H1 (cell line): ENCODE measurements around the gene RRBP1. TPM values are rescaled to one million over a fixed set of nuclear protein-coding genes. Genes with fewer than 3 reads are reported as not detected.

Experiments used
- CTCF ChIA-PET: fragments of 300-600 bp; sonication (Branson Sonifier 250); formaldehyde crosslinking; loops from one replicate; lab custom pipeline; 2021; ENCODE audit not compliant: partially characterized antibody; lab: Charles Lee
- POLR2A ChIA-PET: fragments of 300-600 bp; sonication (Branson Sonifier 250); formaldehyde crosslinking; loops from one replicate; lab custom pipeline; 2021; ENCODE audit warnings: inconsistent platforms; ENCODE audit not compliant: partially characterized antibody; lab: Charles Lee
- DNase-seq, 2 experiments: peaks; one replicate each; pipeline versions ENCODE4 v3.0.0 to v3.0.0-alpha.2; 2010 to 2022; ENCODE audit warnings: low spot score in 2 of 2, low read depth in 1 of 2, mixed read lengths in 1 of 2
- FAIRE-seq: peaks from 2 replicates; lab custom pipeline; 2011; peaks lifted over from hg19 to GRCh38; lab: Jason Lieb, UNC
- H2AFZ ChIP-seq: 2 replicates; pipeline ENCODE4 v1.8.1; 2012; ENCODE audit warnings: low read length, inconsistent platforms
- H2AK5ac ChIP-seq: 2 replicates; pipeline ENCODE4 v1.6.1; 2013; ENCODE audit warnings: low read depth, low read length
- H2BK120ac ChIP-seq: replicated peaks from 2 replicates; pipeline ENCODE3; 2013; ENCODE audit warnings: low read depth, low read length, inconsistent platforms
- H2BK12ac ChIP-seq: 2 replicates; pipeline ENCODE4 v1.6.1; 2013; ENCODE audit warnings: low read depth, low read length
- H2BK15ac ChIP-seq: 2 replicates; pipeline ENCODE4 v1.6.1; 2013; ENCODE audit warnings: low read length
- H2BK20ac ChIP-seq: 2 replicates; pipeline ENCODE4 v1.6.1; 2013; ENCODE audit warnings: low read length
- H2BK5ac ChIP-seq: 2 replicates; pipeline ENCODE4 v1.6.1; 2013; ENCODE audit warnings: low read depth, low read length
- H3K14ac ChIP-seq: 2 replicates; pipeline ENCODE4 v1.6.1; 2013; ENCODE audit warnings: inconsistent platforms; ENCODE audit not compliant: insufficient read length
- H3K18ac ChIP-seq: 2 replicates; pipeline ENCODE4 v1.6.1; 2013; ENCODE audit warnings: low read length; ENCODE audit errors: extremely low read depth
- H3K23ac ChIP-seq: 2 replicates; pipeline ENCODE4 v1.6.1; 2013; ENCODE audit warnings: inconsistent platforms; ENCODE audit not compliant: insufficient read length
- H3K23me2 ChIP-seq: 2 replicates; pipeline ENCODE4 v1.6.1; 2013; ENCODE audit warnings: low read depth, low read length
- H3K27ac ChIP-seq: 2 replicates; pipeline ENCODE4 v1.6.1; 2011; ENCODE audit warnings: low read depth, low read length, inconsistent platforms
- H3K27me3 ChIP-seq, 4 experiments: replicated peaks in 1 of 4; 1 replicate in 1 of 4; 2 replicates in 3 of 4; pipeline versions ENCODE4 v1.6.1 to v1.8.1; 2011 to 2013; ENCODE audit warnings: low read length in 3 of 4, mild to moderate bottlenecking in 3 of 4, inconsistent platforms in 2 of 4, mixed read lengths in 2 of 4, moderate library complexity in 1 of 4; ENCODE audit not compliant: control insufficient read depth in 3 of 4, insufficient read depth in 3 of 4; ENCODE audit errors: extremely low read depth in 1 of 4
- H3K36me3 ChIP-seq, 4 experiments: 2 replicates each; pipeline versions ENCODE4 v1.6.1 to v1.8.1; 2011 to 2013; ENCODE audit warnings: mild to moderate bottlenecking in 4 of 4, low read length in 3 of 4, moderate library complexity in 2 of 4, control low read depth in 1 of 4, inconsistent platforms in 1 of 4; ENCODE audit not compliant: insufficient read depth in 4 of 4, control insufficient read depth in 2 of 4
- H3K4ac ChIP-seq: replicated peaks from 2 replicates; pipeline ENCODE3; 2013; ENCODE audit warnings: low read length, low read depth, mixed read lengths, inconsistent platforms; ENCODE audit not compliant: insufficient read length
- H3K4me1 ChIP-seq, 4 experiments: replicated peaks in 1 of 4; 1 replicate in 1 of 4; 2 replicates in 3 of 4; pipeline versions ENCODE4 v1.6.1 to v1.8.1; 2011 to 2013; ENCODE audit warnings: low read length in 3 of 4, inconsistent platforms in 2 of 4, mixed read lengths in 1 of 4; ENCODE audit not compliant: insufficient read depth in 4 of 4, control insufficient read depth in 3 of 4
- H3K4me2 ChIP-seq, 2 experiments: 2 replicates each; pipeline versions ENCODE4 v1.6.1 to v1.8.1; 2011 to 2013; ENCODE audit warnings: low read depth in 2 of 2, low read length in 2 of 2, control low read depth in 1 of 2, inconsistent platforms in 1 of 2, mild to moderate bottlenecking in 1 of 2; ENCODE audit not compliant: insufficient read depth in 1 of 2
- H3K4me3 ChIP-seq, 4 experiments: fragments of 200-600, 300-600 bp in 1 of 4; sonication (generic), shearing (Covaris generic), sonication (Bioruptor Twin) in 1 of 4; 2 replicates each; pipeline versions ENCODE4 v1.5.1 to v1.8.1; 2011 to 2016; ENCODE audit warnings: low read length in 4 of 4, low read depth in 3 of 4, control low read depth in 2 of 4, inconsistent platforms in 2 of 4, mild to moderate bottlenecking in 2 of 4, mixed read lengths in 1 of 4, moderate library complexity in 1 of 4; ENCODE audit not compliant: insufficient read depth in 2 of 4; ENCODE audit errors: extremely low read depth in 1 of 4
- H3K56ac ChIP-seq: replicated peaks from 2 replicates; pipeline ENCODE3; 2013; ENCODE audit warnings: low read depth, mild to moderate bottlenecking, mixed read lengths, low read length, inconsistent platforms; ENCODE audit not compliant: insufficient read length
- H3K79me1 ChIP-seq: 2 replicates; pipeline ENCODE4 v1.6.1; 2013; ENCODE audit warnings: low read depth, low read length, control low read depth
- H3K79me2 ChIP-seq, 2 experiments: 2 replicates each; pipeline versions ENCODE4 v1.6.1 to v1.8.1; 2012 to 2013; ENCODE audit warnings: low read length in 2 of 2, mild to moderate bottlenecking in 2 of 2, inconsistent platforms in 1 of 2; ENCODE audit not compliant: insufficient read depth in 2 of 2, control insufficient read depth in 1 of 2
- H3K9ac ChIP-seq, 4 experiments: replicated peaks in 1 of 4; 1 replicate in 1 of 4; 2 replicates in 3 of 4; pipeline versions ENCODE4 v1.6.1 to v1.8.1; 2011 to 2013; ENCODE audit warnings: low read depth in 3 of 4, low read length in 3 of 4, control low read depth in 2 of 4, mild to moderate bottlenecking in 2 of 4, moderate library complexity in 2 of 4, inconsistent platforms in 1 of 4; ENCODE audit errors: extremely low read depth in 1 of 4
- H3K9me3 ChIP-seq, 2 experiments: 2 replicates each; pipeline versions ENCODE4 v1.6.1 to v1.8.1; 2012 to 2013; ENCODE audit warnings: mild to moderate bottlenecking in 2 of 2, moderate library complexity in 2 of 2, control low read depth in 1 of 2, inconsistent platforms in 1 of 2, low read depth in 1 of 2, low read length in 1 of 2, mixed read lengths in 1 of 2; ENCODE audit not compliant: insufficient read depth in 2 of 2
- H4K20me1 ChIP-seq, 2 experiments: replicated peaks in 1 of 2; 2 replicates each; pipeline versions ENCODE3 to v1.8.1; 2011 to 2013; ENCODE audit warnings: inconsistent platforms in 2 of 2, low read length in 2 of 2, mild to moderate bottlenecking in 1 of 2; ENCODE audit not compliant: insufficient read depth in 2 of 2, control insufficient read depth in 1 of 2
- H4K5ac ChIP-seq: 2 replicates; pipeline ENCODE4 v1.6.1; 2013; ENCODE audit warnings: low read length, low read depth, mixed read lengths, inconsistent platforms; ENCODE audit not compliant: insufficient read length
- H4K8ac ChIP-seq: 2 replicates; pipeline ENCODE4 v1.8.0; 2013; ENCODE audit warnings: mild to moderate bottlenecking, moderate library complexity, low read length, inconsistent platforms; ENCODE audit not compliant: insufficient read depth; ENCODE audit errors: extremely low read depth
- H4K91ac ChIP-seq: replicated peaks from 2 replicates; pipeline ENCODE3; 2013; ENCODE audit warnings: low read length, mixed read lengths, inconsistent platforms; ENCODE audit not compliant: insufficient read length
- CTCF ChIP-seq, 3 experiments: IDR thresholded peaks; 1 replicate in 2 of 3; 2 replicates in 1 of 3; pipeline versions ENCODE4 v1.5.1 to v1.6.1; 2011; ENCODE audit warnings: low read length in 3 of 3, mild to moderate bottlenecking in 3 of 3, inconsistent platforms in 2 of 3, low read depth in 1 of 3, moderate library complexity in 1 of 3; ENCODE audit not compliant: insufficient read depth in 1 of 3; ENCODE audit errors: control extremely low read depth in 1 of 3
- EP300 ChIP-seq, 2 experiments: IDR thresholded peaks; 1 replicate in 1 of 2; 2 replicates in 1 of 2; pipeline ENCODE4 v1.6.1; 2011 to 2012; ENCODE audit warnings: low read depth in 2 of 2, low read length in 2 of 2, mild to moderate bottlenecking in 2 of 2, borderline replicate concordance in 1 of 2, inconsistent platforms in 1 of 2, moderate library complexity in 1 of 2
- WGBS, 2 experiments: shearing (Covaris generic) in 1 of 2; methylation state at CpG; one replicate each; pipeline versions ENCODE4 v1.1.6 to v1.1.7; 2013 to 2015; ENCODE audit warnings: low lambda C conversion rate in 2 of 2, mixed read lengths in 2 of 2, inconsistent platforms in 1 of 2, low coverage in 1 of 2, missing lambda C conversion rate in 1 of 2; ENCODE audit not compliant: insufficient replicate concordance in 2 of 2, insufficient coverage in 1 of 2, insufficient read length in 1 of 2; ENCODE audit errors: extremely low coverage in 1 of 2, missing lambda C conversion rate in 1 of 2; 5-methylcytosine and 5-hydroxymethylcytosine counted together
- polyA plus RNA-seq, 7 experiments: library from polyadenylated mRNA; depleted of rRNA in 3 of 7; stranded (reverse) in 5 of 7; unstranded in 2 of 7; fragments of >200 nt in 5 of 7; fragments of 200-250 nt in 2 of 7; gene quantifications; 1 replicate in 5 of 7; 2 replicates in 1 of 7; 4 replicates in 1 of 7; pipeline versions ENCODE4 v1.2.1 to v1.2.3, GENCODE V29; 2011 to 2013; ENCODE audit warnings: missing spikeins in 2 of 7, mixed read lengths in 2 of 7
- total RNA-seq: library from RNA; stranded (reverse); fragmentation: NEBNext Ultra II Directional; extraction: Animal tissue kit (Norgen Biotek cat#: 25700); gene quantifications from 2 replicates; pipeline ENCODE4 v1.2.1, GENCODE V29; 2021

RRBP1 gene
- total and polyA plus RNA-seq, 2 of the 8 experiments (the other 6 are each of a cell fraction or from before 2014, with no cell fraction given), result 15.9 to 157 TPM

GRCh38 chr20:17611290-17611539 lies 70.8 kb downstream of the RRBP1 start:
- peaks cover 0 to 8% (median 1%) of the 10 kb centered on the region in 4 experiments; a peak in 3 of 7 replicates for H3K4me1 ChIP-seq
- FAIRE-seq, result no peak
- TF ChIP-seq EP300 (IDR thresholded peaks at IDR 0.05; ENCODE audit: borderline replicate concordance in 1 of 2, low read depth in 2 of 2, low read length in 2 of 2) (no peak), CTCF (IDR thresholded peaks at IDR 0.05; ENCODE audit: control extremely low read depth in 1 of 3, insufficient read depth in 1 of 3, low read depth in 1 of 3, low read length in 3 of 3) (peak in 1 of 3 experiments; percentile 20; a peak in 1 of 4 replicates)
- TF ChIP-seq, all 59 proteins: peak for 1
- Histone ChIP-seq H3K4me3 (no peak overlapping the region), H3K9me3 (no peaks in the 10 kb centered on the region), H3K79me1 (peaks cover 3% of the 10 kb centered on the region; the same call in 1 of the 2 replicates), H4K91ac (no peak overlapping the region), H2AK5ac (no peak overlapping the region), H3K18ac (no peak overlapping the region), H3K27me3 (no peaks in the 10 kb centered on the region), H3K23me2 (no peaks in the 10 kb centered on the region), H4K20me1 (peaks cover 2 to 4% of the 10 kb centered on the region in 2 experiments), H2BK120ac (no peak overlapping the region), H3K23ac (no peak overlapping the region), H2AFZ (no peak overlapping the region), H3K56ac (no peak overlapping the region), H3K79me2 (no peaks in the 10 kb centered on the region), H3K9ac (no peak overlapping the region), H3K27ac (no peak overlapping the region), H2BK5ac (peak overlapping the region; percentile 55), H4K5ac (no peak overlapping the region), H2BK15ac (no peak overlapping the region), H3K4me2 (no peak overlapping the region), H2BK20ac (no peak overlapping the region), H3K36me3 (peaks cover 0 to 14% (median 9%) of the 10 kb centered on the region in 4 experiments; a peak in 6 of 8 replicates), H4K8ac (no peak overlapping the region), H2BK12ac (no peak overlapping the region), H3K14ac (no peak overlapping the region), H3K4ac (no peak overlapping the region)
- POLR2A ChIA-PET, result interaction anchor here (0.7 to 2.3 kb wide), 8 partner anchors 37 to 324 kb away, joined by 3 to 15 read pairs (median 4); partner anchors contain the start of gene DSTN
- 62% methylated on average over 6 of the region's 6 CpGs; no CpG with 5 or more reads in 1 of the 2 experiments for WGBS, 2 experiments
- DNase-seq, result no peak
- CTCF ChIA-PET, result interaction anchor here (0.6 to 2.9 kb wide), 16 partner anchors 8 to 697 kb away, joined by 3 to 22 read pairs (median 4); partner anchors contain the start of gene DSTN
